C4-2B (cell line): ENCODE results near the gene SLC39A13.

Source experiments
- ZFX ChIP-seq: fragments of 450-650 bp; IDR thresholded peaks from 2 replicates; pipeline ENCODE4 v1.6.1; 2017
- TF ChIP-seq, protein P1 (sequence below): fragments of 450-650 bp; conservative IDR thresholded peaks from 2 replicates; pipeline ENCODE4 v1.5.1; 2017; ENCODE audit warnings: mild to moderate bottlenecking

DNA sequence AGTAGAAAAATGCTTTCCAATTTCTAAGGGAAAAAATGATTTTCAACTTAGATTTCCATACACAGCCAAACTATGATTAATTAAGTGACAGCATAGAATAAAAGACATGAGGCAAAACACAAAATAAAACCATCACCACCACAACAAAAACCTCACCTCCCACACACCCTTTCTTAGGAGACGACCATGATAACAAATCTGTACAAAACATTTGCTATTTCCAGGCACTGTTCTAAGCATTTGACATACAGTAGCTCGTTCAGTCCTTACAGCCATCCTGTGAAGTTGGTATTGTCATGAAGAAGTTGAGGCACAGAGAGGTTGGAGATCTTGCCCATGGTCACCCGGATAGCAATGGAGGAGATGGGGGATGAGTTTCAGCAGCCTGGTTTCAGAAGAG, 38.7 kb upstream of the SLC39A13 start:
- TF ChIP-seq, protein P1, sequence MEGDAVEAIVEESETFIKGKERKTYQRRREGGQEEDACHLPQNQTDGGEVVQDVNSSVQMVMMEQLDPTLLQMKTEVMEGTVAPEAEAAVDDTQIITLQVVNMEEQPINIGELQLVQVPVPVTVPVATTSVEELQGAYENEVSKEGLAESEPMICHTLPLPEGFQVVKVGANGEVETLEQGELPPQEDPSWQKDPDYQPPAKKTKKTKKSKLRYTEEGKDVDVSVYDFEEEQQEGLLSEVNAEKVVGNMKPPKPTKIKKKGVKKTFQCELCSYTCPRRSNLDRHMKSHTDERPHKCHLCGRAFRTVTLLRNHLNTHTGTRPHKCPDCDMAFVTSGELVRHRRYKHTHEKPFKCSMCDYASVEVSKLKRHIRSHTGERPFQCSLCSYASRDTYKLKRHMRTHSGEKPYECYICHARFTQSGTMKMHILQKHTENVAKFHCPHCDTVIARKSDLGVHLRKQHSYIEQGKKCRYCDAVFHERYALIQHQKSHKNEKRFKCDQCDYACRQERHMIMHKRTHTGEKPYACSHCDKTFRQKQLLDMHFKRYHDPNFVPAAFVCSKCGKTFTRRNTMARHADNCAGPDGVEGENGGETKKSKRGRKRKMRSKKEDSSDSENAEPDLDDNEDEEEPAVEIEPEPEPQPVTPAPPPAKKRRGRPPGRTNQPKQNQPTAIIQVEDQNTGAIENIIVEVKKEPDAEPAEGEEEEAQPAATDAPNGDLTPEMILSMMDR: no peak
- TF ChIP-seq ZFX: no peak
